MM.1S (cell line): ENCODE data around the gene CMIP.

Experiments used
- CTCF ChIP-seq: fragments of 300-600 bp; sonication (generic); IDR thresholded peaks from 2 replicates; pipeline ENCODE4 v1.5.1; 2016; ENCODE audit warnings: antibody characterized with exemption, low read length, mixed read lengths
- EZH2phosphoT487 ChIP-seq: fragments of 300-600 bp; sonication (generic); IDR thresholded peaks from 2 replicates; pipeline ENCODE4 v1.6.1; 2018; ENCODE audit warnings: antibody characterized with exemption, low read length

- no peak for TF ChIP-seq CTCF
- no peak for TF ChIP-seq EZH2phosphoT487
These were observed 27.8 kb downstream of the CMIP start for GRCh38 chr16:81472391-81472790.
